ENCODE data around the gene SMYD3.

The SMYD3 gene

DNA sequence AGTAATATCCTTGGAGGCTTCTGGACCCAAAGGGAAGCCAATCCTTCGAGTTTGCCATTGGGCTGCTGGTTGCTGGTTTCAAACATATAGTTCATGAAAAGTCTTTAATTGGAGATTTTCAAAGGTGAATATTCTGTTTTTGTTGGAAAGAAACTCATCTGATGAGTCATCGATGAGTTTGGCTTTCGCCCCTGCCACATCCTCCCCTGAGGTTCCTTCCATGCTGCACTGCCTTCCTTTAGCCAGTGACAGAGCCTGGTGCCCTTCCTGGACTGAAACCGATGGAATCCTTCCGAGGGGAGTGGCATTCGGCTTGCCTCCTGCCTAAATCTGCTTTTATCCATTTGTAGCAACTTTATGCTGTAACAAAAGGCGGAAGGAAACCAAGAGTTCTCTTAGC, 802.3 kb downstream of the SMYD3 start:
- Histone ChIP-seq H3K4me2 (ENCODE audit: low read depth, low read length, poor library complexity, severe bottlenecking) (no peak overlapping the region), H3K27me3 (ENCODE audit: insufficient read depth, low read length, poor library complexity, severe bottlenecking) (no peaks in the 10 kb centered on the region)
- TF ChIP-seq, protein P1, sequence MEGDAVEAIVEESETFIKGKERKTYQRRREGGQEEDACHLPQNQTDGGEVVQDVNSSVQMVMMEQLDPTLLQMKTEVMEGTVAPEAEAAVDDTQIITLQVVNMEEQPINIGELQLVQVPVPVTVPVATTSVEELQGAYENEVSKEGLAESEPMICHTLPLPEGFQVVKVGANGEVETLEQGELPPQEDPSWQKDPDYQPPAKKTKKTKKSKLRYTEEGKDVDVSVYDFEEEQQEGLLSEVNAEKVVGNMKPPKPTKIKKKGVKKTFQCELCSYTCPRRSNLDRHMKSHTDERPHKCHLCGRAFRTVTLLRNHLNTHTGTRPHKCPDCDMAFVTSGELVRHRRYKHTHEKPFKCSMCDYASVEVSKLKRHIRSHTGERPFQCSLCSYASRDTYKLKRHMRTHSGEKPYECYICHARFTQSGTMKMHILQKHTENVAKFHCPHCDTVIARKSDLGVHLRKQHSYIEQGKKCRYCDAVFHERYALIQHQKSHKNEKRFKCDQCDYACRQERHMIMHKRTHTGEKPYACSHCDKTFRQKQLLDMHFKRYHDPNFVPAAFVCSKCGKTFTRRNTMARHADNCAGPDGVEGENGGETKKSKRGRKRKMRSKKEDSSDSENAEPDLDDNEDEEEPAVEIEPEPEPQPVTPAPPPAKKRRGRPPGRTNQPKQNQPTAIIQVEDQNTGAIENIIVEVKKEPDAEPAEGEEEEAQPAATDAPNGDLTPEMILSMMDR (conservative IDR thresholded peaks at IDR 0.05; ENCODE audit: low read length) = no peak
- TF ChIP-seq EZH2phosphoT487 (IDR thresholded peaks at IDR 0.05; ENCODE audit: borderline replicate concordance) = no peak

DNA sequence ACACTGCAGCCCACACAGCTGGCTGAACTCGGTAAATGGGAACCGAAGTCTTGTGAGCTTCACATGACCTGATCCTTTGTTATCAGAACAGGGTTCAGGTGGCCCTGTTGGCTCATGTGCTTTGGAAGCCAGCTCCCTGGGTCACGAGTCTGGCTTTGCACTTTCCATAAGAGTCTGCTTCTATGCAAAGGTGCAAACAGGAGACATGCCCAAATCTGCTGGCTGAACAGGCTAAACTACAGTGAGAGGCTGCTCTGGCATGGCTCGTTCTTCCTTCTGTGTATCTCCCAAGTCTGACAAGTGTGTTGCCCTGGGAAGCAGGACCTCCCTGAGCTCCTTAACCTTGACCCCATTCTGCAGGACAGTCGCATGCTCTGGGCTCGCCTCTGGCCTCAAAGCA, 802.7 kb downstream of the SMYD3 start:
- H3K4me1 ChIP-seq (ENCODE audit: insufficient read depth, low read length, poor library complexity, severe bottlenecking) = peaks cover 5% of the 10 kb centered on the region
- no peak overlapping the region for H3K4me2 ChIP-seq (ENCODE audit: low read depth, low read length, poor library complexity, severe bottlenecking)
- no peaks in the 10 kb centered on the region for H3K9me2 ChIP-seq (replicated peaks; ENCODE audit: low read depth, low read length)
- no peaks in the 10 kb centered on the region for H3K36me3 ChIP-seq (ENCODE audit: insufficient read depth, low read length)
- H2AFZ ChIP-seq (ENCODE audit: low read length) = no peak overlapping the region
- no peaks in the 10 kb centered on the region for H3K79me2 ChIP-seq (ENCODE audit: insufficient read depth, low read length)
- no peak overlapping the region for H3K9ac ChIP-seq (ENCODE audit: low read depth, low read length, poor library complexity, severe bottlenecking)
- no peaks in the 10 kb centered on the region for H4K20me1 ChIP-seq (ENCODE audit: insufficient read depth, low read length, poor library complexity, severe bottlenecking)
- no peaks in the 10 kb centered on the region for H3F3A ChIP-seq (ENCODE audit: low read depth)
- H3K27me3 ChIP-seq (ENCODE audit: insufficient read depth, low read length, poor library complexity, severe bottlenecking) = no peaks in the 10 kb centered on the region
- TF ChIP-seq EZH2phosphoT487 (IDR thresholded peaks at IDR 0.05; ENCODE audit: borderline replicate concordance) = no peak
- TF ChIP-seq, protein P1 (conservative IDR thresholded peaks at IDR 0.05; ENCODE audit: low read length) = no peak
- no peaks in the 10 kb centered on the region for H3K9me3 ChIP-seq (ENCODE audit: insufficient read depth, low read depth, low read length)
- no peak overlapping the region for H3K4me3 ChIP-seq (ENCODE audit: low read length, poor library complexity, severe bottlenecking)

More for the DNA sequence above, 802.3 kb downstream of the SMYD3 start:
- no peaks in the 10 kb centered on the region for H3F3A ChIP-seq (ENCODE audit: low read depth)
- no peak overlapping the region for H3K9ac ChIP-seq (ENCODE audit: low read depth, low read length, poor library complexity, severe bottlenecking)
- H3K9me3 ChIP-seq (ENCODE audit: insufficient read depth, low read depth, low read length) = no peaks in the 10 kb centered on the region
- H3K79me2 ChIP-seq (ENCODE audit: insufficient read depth, low read length) = no peaks in the 10 kb centered on the region
- no peaks in the 10 kb centered on the region for H3K36me3 ChIP-seq (ENCODE audit: insufficient read depth, low read length)
- no peak overlapping the region for H3K4me3 ChIP-seq (ENCODE audit: low read length, poor library complexity, severe bottlenecking)
- no peaks in the 10 kb centered on the region for H4K20me1 ChIP-seq (ENCODE audit: insufficient read depth, low read length, poor library complexity, severe bottlenecking)
- H3K4me1 ChIP-seq (ENCODE audit: insufficient read depth, low read length, poor library complexity, severe bottlenecking) = peaks cover 4% of the 10 kb centered on the region
- H3K9me2 ChIP-seq (replicated peaks; ENCODE audit: low read depth, low read length) = no peaks in the 10 kb centered on the region
- no peak overlapping the region for H2AFZ ChIP-seq (ENCODE audit: low read length)

DNA sequence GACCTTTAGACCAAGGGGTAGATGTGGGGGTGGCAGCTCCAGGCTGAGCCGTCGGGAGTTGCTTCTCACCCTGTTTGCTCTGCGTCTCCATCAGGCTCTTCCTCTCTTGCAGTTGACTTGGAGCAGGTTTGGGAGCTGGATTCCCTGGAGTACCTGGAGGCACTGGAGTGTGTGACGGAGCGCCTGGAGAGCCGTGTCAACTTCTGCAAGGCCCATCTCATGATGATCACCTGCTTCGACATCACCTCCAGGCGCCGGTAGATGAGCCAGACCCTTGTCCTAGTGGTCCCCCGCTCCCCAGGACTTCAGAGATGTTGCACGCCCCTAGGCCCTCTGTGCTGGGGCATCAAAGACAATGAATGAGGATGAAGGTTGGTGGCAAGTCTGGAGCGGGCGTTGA, 804.7 kb downstream of the SMYD3 start:
- H4K20me1 ChIP-seq (ENCODE audit: insufficient read depth, low read length, poor library complexity, severe bottlenecking) = no peaks in the 10 kb centered on the region
- no peaks in the 10 kb centered on the region for H3K36me3 ChIP-seq (ENCODE audit: insufficient read depth, low read length)
- no peak overlapping the region for H3K4me2 ChIP-seq (ENCODE audit: low read depth, low read length, poor library complexity, severe bottlenecking)
- H3K9ac ChIP-seq (ENCODE audit: low read depth, low read length, poor library complexity, severe bottlenecking) = no peak overlapping the region
- no peaks in the 10 kb centered on the region for H3F3A ChIP-seq (ENCODE audit: low read depth)
- H3K27me3 ChIP-seq (ENCODE audit: insufficient read depth, low read length, poor library complexity, severe bottlenecking) = no peaks in the 10 kb centered on the region
- H3K79me2 ChIP-seq (ENCODE audit: insufficient read depth, low read length) = no peaks in the 10 kb centered on the region
- H3K4me1 ChIP-seq (ENCODE audit: insufficient read depth, low read length, poor library complexity, severe bottlenecking) = peaks cover 14% of the 10 kb centered on the region
- no peaks in the 10 kb centered on the region for H3K9me2 ChIP-seq (replicated peaks; ENCODE audit: low read depth, low read length)
- H3K9me3 ChIP-seq (ENCODE audit: insufficient read depth, low read depth, low read length) = no peaks in the 10 kb centered on the region
- TF ChIP-seq EZH2phosphoT487 (IDR thresholded peaks at IDR 0.05; ENCODE audit: borderline replicate concordance) = no peak
- TF ChIP-seq, protein P1 (conservative IDR thresholded peaks at IDR 0.05; ENCODE audit: low read length) = no peak
- H2AFZ ChIP-seq (ENCODE audit: low read length) = no peak overlapping the region
- H3K4me3 ChIP-seq (ENCODE audit: low read length, poor library complexity, severe bottlenecking) = no peak overlapping the region

Measured in Loucy (cell line).